Activated naive CD8-positive, alpha-beta T cell treated with anti-CD3 and anti-CD28 coated beads, Interleukin-2, amount 10 ng/mL, durations not matched to agents 7 days and 5 days (primary cell): ENCODE results near the gene B4GALT2. TPM values are rescaled to one million over a fixed set of nuclear protein-coding genes. Genes with fewer than 3 reads are reported as not detected.
A peak's percentile ranks its signal among the peaks of the same experiment; 100 is the strongest.

Experiments
- ATAC-seq: fragments of 150-1000 bp; cut with Tn5 transposase; one replicate; pipeline ENCODE4 v1.10.0; 2021; ENCODE audit warnings: low read depth, moderate library complexity
- POLR2A ChIA-PET: fragments of 350-600 bp; sonication (Branson Sonifier 250); formaldehyde crosslinking; loops from one replicate; lab custom pipeline; 2021; ENCODE audit warnings: antibody characterized with exemption; lab: Charles Lee
- DNase-seq: peaks from one replicate; pipeline ENCODE4 v3.0.0; 2021
- H3K27ac Mint-ChIP-seq: one replicate; pipeline ENCODE4 v1.8.0; 2022; ENCODE audit warnings: mild to moderate bottlenecking, mixed read lengths
- H3K27me3 Mint-ChIP-seq: one replicate; pipeline ENCODE4 v1.8.0; 2022; ENCODE audit warnings: mild to moderate bottlenecking, moderate library complexity, mixed read lengths
- H3K36me3 Mint-ChIP-seq: one replicate; pipeline ENCODE4 v1.8.0; 2021; ENCODE audit warnings: mild to moderate bottlenecking, mixed read lengths
- H3K4me1 Mint-ChIP-seq: one replicate; pipeline ENCODE4 v1.8.0; 2021; ENCODE audit warnings: mixed read lengths
- H3K4me3 Mint-ChIP-seq: one replicate; pipeline ENCODE4 v1.8.0; 2022; ENCODE audit warnings: mild to moderate bottlenecking, moderate library complexity, mixed read lengths
- H3K9me3 Mint-ChIP-seq: one replicate; pipeline ENCODE4 v1.8.0; 2021; ENCODE audit warnings: mixed read lengths
- total RNA-seq, 2 experiments: library from RNA; stranded (reverse); gene quantifications; one replicate each; pipeline ENCODE4 v1.2.3, GENCODE V29; 2021

Gene B4GALT2, protein sequence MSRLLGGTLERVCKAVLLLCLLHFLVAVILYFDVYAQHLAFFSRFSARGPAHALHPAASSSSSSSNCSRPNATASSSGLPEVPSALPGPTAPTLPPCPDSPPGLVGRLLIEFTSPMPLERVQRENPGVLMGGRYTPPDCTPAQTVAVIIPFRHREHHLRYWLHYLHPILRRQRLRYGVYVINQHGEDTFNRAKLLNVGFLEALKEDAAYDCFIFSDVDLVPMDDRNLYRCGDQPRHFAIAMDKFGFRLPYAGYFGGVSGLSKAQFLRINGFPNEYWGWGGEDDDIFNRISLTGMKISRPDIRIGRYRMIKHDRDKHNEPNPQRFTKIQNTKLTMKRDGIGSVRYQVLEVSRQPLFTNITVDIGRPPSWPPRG
- 10 to 100 TPM; 12.5 to 13.3 TPM for total RNA-seq

DNA sequence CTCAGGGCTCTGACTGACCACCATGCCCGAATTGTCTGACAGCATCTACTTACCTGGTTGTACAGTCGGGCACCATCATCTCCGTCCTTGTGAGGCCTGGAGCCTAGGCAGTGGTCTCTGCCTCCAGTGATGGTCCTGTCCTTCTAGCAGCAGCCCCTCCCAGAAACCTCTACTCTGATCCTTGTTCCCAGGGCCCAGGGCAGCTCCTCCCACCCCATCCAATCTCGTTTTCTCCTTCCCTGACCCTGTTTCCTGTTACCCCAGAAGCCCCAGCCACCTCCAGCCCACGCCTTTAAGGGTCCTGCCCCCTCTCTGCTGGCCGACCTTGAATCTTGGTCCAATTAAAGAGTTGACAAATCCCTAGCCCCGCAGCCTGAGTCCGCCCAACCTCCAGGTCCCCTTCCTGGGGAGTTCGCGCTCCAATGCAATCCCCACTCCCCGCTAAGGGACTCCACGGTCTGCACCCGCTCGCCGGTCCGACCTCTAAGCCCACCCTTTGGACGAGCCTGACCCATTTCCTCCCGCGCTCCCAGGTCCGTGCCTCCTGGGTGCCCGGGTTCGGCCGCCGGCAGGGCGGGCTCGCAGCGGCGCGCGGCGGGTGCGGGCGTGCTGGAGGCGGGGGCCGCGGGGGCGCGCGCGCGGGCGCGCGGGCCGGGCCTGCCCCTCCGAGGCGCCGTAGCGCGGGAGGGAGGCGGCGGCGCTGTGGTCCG lies at the start of gene B4GALT2:
TSS of gene B4GALT2 (plus strand) at position 660 of the 710 bp plus-strand sequence. CDS start 1,951 bp downstream, outside the sequence.
- POLR2A ChIA-PET: no interaction called here

DNA sequence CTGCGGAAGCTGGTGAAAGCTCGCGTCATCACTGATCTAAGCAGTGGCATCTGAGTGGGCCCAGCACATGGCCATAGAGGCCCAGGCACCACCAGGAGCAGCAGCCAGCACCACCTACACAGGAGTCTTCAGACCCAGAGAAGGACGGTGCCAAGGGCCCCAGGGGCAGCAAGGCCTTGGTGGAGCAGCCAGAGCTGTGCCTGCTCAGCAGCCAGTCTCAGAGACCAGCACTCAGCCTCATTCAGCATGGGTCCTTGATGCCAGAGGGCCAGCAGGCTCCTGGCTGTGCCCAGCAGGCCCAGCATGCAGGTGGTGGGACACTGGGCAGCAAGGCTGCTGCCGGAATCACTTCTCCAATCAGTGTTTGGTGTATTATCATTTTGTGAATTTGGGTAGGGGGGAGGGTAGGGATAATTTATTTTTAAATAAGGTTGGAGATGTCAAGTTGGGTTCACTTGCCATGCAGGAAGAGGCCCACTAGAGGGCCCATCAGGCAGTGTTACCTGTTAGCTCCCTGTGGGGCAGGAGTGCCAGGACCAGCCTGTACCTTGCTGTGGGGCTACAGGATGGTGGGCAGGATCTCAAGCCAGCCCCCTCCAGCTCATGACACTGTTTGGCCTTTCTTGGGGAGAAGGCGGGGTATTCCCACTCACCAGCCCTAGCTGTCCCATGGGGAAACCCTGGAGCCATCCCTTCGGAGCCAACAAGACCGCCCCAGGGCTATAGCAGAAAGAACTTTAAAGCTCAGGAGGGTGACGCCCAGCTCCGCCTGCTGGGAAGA lies 48.7 kb upstream of the B4GALT2 start:
- Mint-ChIP-seq H3K27ac (no peak overlapping the region), H3K9me3 (no peaks in the 10 kb centered on the region), H3K36me3 (no peaks in the 10 kb centered on the region), H3K4me3 (no peak overlapping the region), H3K27me3 (peaks cover 16% of the 10 kb centered on the region), H3K4me1 (peaks cover 10% of the 10 kb centered on the region)
- ATAC-seq (no peak), DNase-seq (no peak)
- POLR2A ChIA-PET: interaction anchor here (1.0 kb wide), 1 partner anchor 15 kb away, joined by 3 read pairs; no protein-coding TSS in a partner anchor

More for the DNA sequence above, at the start of gene B4GALT2:
- no peaks in the 10 kb centered on the region for H3K9me3 Mint-ChIP-seq
- ATAC-seq (no peak), DNase-seq (peak; percentile 78)
- H3K4me1 Mint-ChIP-seq: peaks cover 42% of the 10 kb centered on the region
- peaks cover 16% of the 10 kb centered on the region for H3K36me3 Mint-ChIP-seq
- H3K4me3 Mint-ChIP-seq: peak within 1 kb of the TSS; percentile 89
- peak within 1 kb of the TSS; percentile 72 for H3K27ac Mint-ChIP-seq
- no peaks in the 10 kb centered on the region for H3K27me3 Mint-ChIP-seq

DNA sequence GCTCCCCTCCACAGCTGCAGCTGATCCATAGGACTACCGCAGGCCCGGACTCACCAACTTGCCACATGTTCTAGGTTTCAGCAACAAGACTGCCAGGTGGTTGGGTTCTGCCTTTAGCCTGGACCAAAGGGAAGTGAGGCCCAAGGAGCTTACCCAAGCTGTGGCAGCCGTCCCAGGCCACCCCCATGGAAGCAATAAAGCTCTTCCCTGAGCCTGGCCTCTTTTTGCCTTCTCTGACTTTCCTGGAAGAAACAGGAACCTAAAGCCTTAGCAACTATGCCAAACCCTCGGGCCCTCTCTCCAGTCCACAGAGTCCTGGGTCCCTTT lies 48.1 kb upstream of the B4GALT2 start:
- peaks cover 20% of the 10 kb centered on the region for H3K27me3 Mint-ChIP-seq
- no peaks in the 10 kb centered on the region for H3K36me3 Mint-ChIP-seq
- no peaks in the 10 kb centered on the region for H3K9me3 Mint-ChIP-seq
- no peak overlapping the region for H3K27ac Mint-ChIP-seq
- DNase-seq: no peak
- no peak for ATAC-seq
- POLR2A ChIA-PET: interaction anchor here (1.0 kb wide), 1 partner anchor 15 kb away, joined by 3 read pairs; no protein-coding TSS in a partner anchor
- H3K4me1 Mint-ChIP-seq: peaks cover 10% of the 10 kb centered on the region
- H3K4me3 Mint-ChIP-seq: no peak overlapping the region

DNA sequence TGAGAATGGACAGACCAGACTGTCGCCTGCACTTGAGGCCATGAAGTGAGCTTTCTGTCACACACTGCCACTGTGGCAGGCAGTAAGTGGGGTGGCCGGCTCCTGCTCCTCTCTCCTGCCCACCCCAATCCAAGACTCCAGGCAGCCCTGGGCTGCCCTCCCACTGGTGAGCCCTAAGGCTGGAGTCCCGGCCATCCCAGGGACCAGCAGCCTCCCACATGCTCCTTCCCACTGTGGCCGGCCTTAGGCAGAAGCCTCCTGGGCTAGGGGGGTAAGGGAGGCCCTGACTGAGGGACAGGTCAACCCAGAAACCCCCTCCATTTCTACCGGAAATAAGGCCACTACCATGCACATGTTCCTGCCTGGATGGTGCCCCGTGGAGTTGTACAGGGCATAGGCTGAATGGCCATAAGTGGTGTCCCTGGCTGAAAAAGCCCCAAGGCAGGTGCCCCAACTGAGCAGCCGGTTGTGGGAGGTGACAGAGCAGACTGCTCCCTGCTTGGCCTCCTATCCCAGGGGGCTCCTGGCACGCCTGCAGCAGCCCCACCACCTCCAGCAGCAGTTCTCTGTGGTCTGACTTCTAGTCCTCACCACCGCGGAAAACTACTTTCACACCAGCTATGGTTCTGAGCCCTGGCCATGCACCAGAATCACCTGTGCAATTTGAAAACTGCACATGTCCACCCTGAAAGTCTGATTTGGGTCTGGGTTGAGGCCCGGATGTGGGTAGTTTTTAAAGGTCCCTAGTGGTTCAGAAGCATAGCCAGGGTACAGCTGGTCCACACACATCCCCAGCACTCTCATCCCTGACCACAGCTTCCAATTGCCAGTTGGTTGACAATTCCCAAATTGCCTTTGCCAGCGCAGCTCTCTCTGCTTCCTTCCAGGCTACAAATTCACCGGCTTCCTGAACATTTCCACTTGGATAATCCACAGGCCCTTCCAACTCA lies 47.0 kb upstream of the B4GALT2 start:
- ATAC-seq (no peak), DNase-seq (no peak)
- Mint-ChIP-seq H3K4me1 (peaks cover 10% of the 10 kb centered on the region), H3K36me3 (no peaks in the 10 kb centered on the region), H3K4me3 (no peak overlapping the region), H3K27me3 (peaks cover 20% of the 10 kb centered on the region), H3K27ac (no peak overlapping the region), H3K9me3 (no peaks in the 10 kb centered on the region)
- POLR2A ChIA-PET: interaction anchor here (0.9 kb wide), 1 partner anchor 166 kb away, joined by 4 read pairs; no protein-coding TSS in a partner anchor

DNA sequence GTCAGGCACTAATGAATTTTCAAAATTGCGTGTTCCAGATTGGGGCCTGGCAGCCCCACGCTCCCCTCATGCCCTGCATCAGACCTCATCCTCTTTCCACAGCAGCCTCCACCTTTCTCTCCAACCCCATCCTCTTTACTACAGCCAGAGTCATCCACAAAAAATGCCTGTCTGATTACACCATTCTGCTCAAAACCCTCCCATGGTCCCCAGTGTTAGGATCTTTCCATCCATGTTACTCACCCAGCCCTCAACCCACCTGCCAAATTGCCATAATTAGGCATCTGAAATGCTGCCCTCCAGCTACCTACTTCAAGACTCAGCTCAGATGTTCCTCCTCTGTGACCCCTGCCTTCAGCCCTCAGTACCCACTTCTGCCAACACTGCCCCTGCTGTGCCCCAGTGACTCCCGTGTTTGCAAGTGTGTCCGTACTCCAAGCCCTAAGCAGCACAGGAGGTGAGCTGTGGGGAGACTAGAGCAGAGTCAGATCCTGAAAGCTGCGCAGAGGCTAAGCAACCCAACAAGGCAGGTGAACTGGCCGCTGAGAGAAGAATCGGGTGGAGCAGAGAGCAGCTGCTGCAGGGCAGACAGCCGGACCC lies 46.1 kb upstream of the B4GALT2 start:
- H3K27ac Mint-ChIP-seq: no peak overlapping the region
- H3K4me3 Mint-ChIP-seq: peak overlapping the region; percentile 4
- H3K4me1 Mint-ChIP-seq: peaks cover 10% of the 10 kb centered on the region
- no peaks in the 10 kb centered on the region for H3K36me3 Mint-ChIP-seq
- peaks cover 20% of the 10 kb centered on the region for H3K27me3 Mint-ChIP-seq
- POLR2A ChIA-PET: interaction anchor here (0.9 kb wide), 1 partner anchor 167 kb away, joined by 4 read pairs; no protein-coding TSS in a partner anchor
- DNase-seq (no peak), ATAC-seq (no peak)
- H3K9me3 Mint-ChIP-seq: no peaks in the 10 kb centered on the region

DNA sequence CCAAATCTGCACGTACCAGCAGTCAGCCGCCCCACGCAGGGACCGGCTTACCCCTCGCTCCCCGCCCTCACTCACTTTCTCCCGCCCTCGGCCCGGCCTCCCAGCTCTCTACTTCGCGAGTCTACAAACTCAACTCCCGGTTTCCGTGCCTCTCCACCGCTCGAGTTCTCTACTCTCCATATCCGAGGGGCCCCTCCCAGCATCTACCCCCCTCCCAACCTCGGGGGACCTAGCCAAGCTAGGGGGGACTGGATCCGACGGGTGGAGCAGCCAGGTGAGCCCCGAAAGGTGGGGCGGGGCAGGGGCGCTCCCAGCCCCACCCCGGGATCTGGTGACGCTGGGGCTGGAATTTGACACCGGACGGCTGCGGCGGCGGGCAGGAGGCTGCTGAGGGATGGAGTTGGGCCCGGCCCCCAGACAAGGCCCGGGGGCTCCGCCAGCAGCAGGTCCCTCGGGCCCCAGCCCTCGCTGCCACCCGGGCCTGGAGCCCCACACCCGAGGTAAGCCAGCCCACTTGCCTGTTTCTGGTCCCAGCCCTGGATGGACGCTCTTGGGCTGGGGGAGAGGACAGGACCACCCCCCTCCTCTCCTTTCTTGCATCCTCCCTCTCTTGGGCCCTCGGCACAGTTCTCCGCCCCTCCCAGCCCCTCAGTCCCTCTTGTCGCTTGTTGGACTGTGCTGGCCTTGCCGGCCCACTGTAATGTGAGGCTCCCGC lies 45.5 kb upstream of the B4GALT2 start, which contains the start of gene ARTN:
TSS of gene ARTN (plus strand) at position 416 of the 715 bp plus-strand sequence. CDS start 1,856 bp downstream, outside the sequence.
- ATAC-seq (no peak), DNase-seq (no peak)
- H3K27me3 Mint-ChIP-seq: peaks cover 20% of the 10 kb centered on the region
- H3K27ac Mint-ChIP-seq: no peak within 1 kb of the TSS
- H3K36me3 Mint-ChIP-seq: no peaks in the 10 kb centered on the region
- POLR2A ChIA-PET: interaction anchor here (0.9 to 1.8 kb wide), 3 partner anchors 15 to 170 kb away, joined by 4 to 10 read pairs (median 6); no protein-coding TSS in a partner anchor
- H3K4me3 Mint-ChIP-seq: peak within 1 kb of the TSS; percentile 42
- no peaks in the 10 kb centered on the region for H3K9me3 Mint-ChIP-seq
- H3K4me1 Mint-ChIP-seq: peaks cover 10% of the 10 kb centered on the region

DNA sequence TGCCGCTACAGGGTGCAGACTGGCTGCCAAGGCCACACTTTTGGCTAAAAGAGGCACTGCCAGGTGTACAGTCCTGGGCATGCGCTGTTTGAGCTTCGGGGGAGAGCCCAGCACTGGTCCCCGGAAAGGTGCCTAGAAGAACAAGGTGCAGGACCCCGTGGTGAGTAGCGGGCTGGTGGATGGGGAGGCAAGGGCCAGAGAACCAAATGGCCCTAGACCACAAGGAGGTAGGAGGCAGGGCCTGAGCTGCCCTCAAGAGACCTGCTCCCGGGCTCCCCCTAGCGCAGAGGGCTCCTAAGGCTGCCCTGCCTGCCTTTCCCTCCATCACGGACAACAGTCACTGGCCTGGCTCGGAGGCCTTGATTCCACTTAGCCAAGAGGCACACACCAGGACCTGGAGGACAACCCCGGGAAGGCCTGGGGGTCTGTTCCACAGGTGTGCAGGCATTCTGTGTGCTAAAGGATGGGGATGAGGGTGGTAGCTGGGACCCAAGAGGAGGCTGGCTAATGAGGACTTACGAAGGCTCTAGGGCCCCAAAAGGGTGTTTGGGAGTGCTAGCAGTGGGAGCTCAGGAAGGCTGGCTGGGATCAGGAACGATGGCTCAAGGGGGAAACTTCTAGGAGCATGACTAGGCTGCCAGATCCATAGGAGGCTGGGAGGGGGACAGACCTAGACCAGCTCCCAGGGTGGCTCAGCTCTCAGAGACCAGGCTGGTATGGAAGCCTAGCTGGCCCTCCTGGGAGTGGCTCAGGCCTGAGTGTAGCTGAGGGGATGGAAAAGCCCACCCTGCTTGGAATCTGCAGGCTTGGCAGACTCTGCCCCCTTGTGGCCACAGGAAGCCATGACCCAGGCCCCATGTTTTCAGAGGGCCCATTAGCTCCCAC lies 44.7 kb upstream of the B4GALT2 start:
- peak overlapping the region; percentile 42 for H3K4me3 Mint-ChIP-seq
- no peak overlapping the region for H3K27ac Mint-ChIP-seq
- no peaks in the 10 kb centered on the region for H3K9me3 Mint-ChIP-seq
- H3K4me1 Mint-ChIP-seq: peaks cover 10% of the 10 kb centered on the region
- H3K27me3 Mint-ChIP-seq: peaks cover 20% of the 10 kb centered on the region
- ATAC-seq (peak; percentile 48), DNase-seq (peak; percentile 77)
- no peaks in the 10 kb centered on the region for H3K36me3 Mint-ChIP-seq
- POLR2A ChIA-PET: interaction anchor here (1.2 to 1.8 kb wide), 4 partner anchors 12 to 171 kb away, joined by 5 to 10 read pairs (median 8); partner anchors contain the start of gene IPO13

DNA sequence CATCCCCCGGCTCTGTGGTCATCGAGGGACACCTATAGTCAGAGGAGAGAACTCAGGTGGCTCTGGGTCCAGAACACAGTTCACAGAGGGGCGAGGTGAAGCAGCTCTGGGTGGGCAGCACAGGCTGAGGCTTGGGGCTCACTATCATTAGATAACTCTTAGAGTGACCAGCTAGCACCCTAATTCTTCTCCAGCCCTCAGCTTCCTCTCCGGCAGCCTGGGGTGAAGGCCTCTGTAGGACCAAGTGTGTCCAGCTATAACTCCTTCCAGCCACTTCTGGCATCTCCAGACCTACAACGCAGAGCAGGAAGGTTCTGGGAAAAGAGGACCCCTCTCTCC lies 44.1 kb upstream of the B4GALT2 start:
- H3K9me3 Mint-ChIP-seq: no peaks in the 10 kb centered on the region
- POLR2A ChIA-PET: interaction anchor here (1.2 to 1.8 kb wide), 4 partner anchors 12 to 171 kb away, joined by 5 to 10 read pairs (median 8); partner anchors contain the start of gene IPO13
- no peak for DNase-seq
- H3K36me3 Mint-ChIP-seq: peaks cover 2% of the 10 kb centered on the region
- peaks cover 20% of the 10 kb centered on the region for H3K27me3 Mint-ChIP-seq
- H3K4me3 Mint-ChIP-seq: no peak overlapping the region
- H3K4me1 Mint-ChIP-seq: peaks cover 10% of the 10 kb centered on the region
- H3K27ac Mint-ChIP-seq: no peak overlapping the region
- ATAC-seq: no peak

DNA sequence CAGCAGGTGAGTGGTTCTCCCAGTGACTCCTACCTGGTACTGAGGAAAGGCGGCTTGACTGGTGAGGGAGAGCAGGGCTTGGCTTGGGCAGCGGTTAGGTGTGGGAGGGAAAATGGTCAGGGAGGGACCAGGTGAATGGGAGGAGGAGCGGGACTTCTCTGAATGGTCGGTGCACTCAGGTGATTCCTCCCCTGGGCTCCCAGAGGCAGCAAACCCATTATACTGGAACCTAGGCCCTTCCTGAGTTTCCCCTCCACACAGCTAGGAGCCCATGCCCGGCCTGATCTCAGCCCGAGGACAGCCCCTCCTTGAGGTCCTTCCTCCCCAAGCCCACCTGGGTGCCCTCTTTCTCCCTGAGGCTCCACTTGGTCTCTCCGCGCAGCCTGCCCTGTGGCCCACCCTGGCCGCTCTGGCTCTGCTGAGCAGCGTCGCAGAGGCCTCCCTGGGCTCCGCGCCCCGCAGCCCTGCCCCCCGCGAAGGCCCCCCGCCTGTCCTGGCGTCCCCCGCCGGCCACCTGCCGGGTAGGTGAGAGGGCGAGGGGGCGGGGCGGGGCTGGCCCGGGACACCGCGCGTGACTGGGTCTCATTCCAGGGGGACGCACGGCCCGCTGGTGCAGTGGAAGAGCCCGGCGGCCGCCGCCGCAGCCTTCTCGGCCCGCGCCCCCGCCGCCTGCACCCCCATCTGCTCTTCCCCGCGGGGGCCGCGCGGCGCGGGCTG lies 43.1 kb upstream of the B4GALT2 start:
- H3K36me3 Mint-ChIP-seq: peaks cover 2% of the 10 kb centered on the region
- POLR2A ChIA-PET: interaction anchor here (1.4 to 1.5 kb wide), 2 partner anchors 10 to 11 kb away, joined by 8 to 10 read pairs; partner anchors contain the start of gene IPO13
- ATAC-seq (no peak), DNase-seq (no peak)
- no peaks in the 10 kb centered on the region for H3K9me3 Mint-ChIP-seq
- no peak overlapping the region for H3K27ac Mint-ChIP-seq
- H3K4me3 Mint-ChIP-seq: peak overlapping the region; percentile 28
- H3K4me1 Mint-ChIP-seq: peaks cover 10% of the 10 kb centered on the region
- H3K27me3 Mint-ChIP-seq: peaks cover 20% of the 10 kb centered on the region
